WERI-Rb-1 (cell line): Measurements from ENCODE around the gene YBEY.
"Not testable (repeated sequence)": the region's sequence is repeated elsewhere in the genome, so short reads cannot be mapped to it uniquely, and the experiment has no call there.

Experiments
- DNase-seq: peaks from one replicate; pipeline ENCODE4 v3.0.0-alpha.2; 2020
- H3K27ac ChIP-seq: fragments of 250-450 bp; sonication (Bioruptor Pico); 2 replicates; pipeline ENCODE4 v1.5.1; 2020; ENCODE audit warnings: mild to moderate bottlenecking, moderate library complexity
- H3K27me3 ChIP-seq: fragments of 250-450 bp; sonication (Bioruptor Pico); 2 replicates; pipeline ENCODE4 v1.5.1; 2021; ENCODE audit warnings: mild to moderate bottlenecking, low read depth, moderate library complexity; ENCODE audit not compliant: insufficient read depth, severe bottlenecking
- H3K36me3 ChIP-seq: fragments of 250-450 bp; sonication (Bioruptor Pico); 2 replicates; pipeline ENCODE4 v1.5.1; 2020; ENCODE audit warnings: mild to moderate bottlenecking, moderate library complexity
- H3K4me3 ChIP-seq: 2 replicates; pipeline ENCODE4 v1.5.1; 2011; ENCODE audit warnings: low read depth, mild to moderate bottlenecking, control low read depth, low read length
- H3K9me3 ChIP-seq: fragments of 250-450 bp; sonication (Bioruptor Pico); 2 replicates; pipeline ENCODE4 v1.5.1; 2021; ENCODE audit warnings: mild to moderate bottlenecking, moderate library complexity; ENCODE audit not compliant: severe bottlenecking
- TF ChIP-seq, protein P1 (sequence below): IDR thresholded peaks from 2 replicates; pipeline ENCODE4 v1.5.1; 2011; ENCODE audit warnings: low read depth, mild to moderate bottlenecking, control low read depth, inconsistent platforms, low read length

YBEY gene

DNA sequence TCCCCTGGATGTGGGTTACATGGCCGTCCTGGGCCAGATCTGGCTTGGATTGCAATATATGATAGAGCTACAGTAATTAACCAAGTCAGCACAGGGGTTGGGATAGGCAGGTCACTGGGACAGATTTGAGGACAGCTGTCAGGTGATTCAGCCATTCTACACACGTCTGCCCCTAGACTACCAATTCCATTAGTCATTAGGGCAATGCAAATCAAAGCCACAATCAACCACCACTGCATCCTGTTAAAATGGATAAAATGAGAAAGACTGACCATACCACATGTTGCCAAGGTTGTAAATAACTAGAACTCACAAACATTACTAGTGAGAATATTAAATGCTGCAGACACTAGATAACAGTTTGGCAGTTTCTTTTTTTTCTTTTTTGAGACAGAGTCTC lies 21.5 kb downstream of the YBEY start:
- H3K4me3 ChIP-seq: no peak overlapping the region
- H3K9me3 ChIP-seq: no peaks in the 10 kb centered on the region
- DNase-seq: no peak
- TF ChIP-seq, protein P1, sequence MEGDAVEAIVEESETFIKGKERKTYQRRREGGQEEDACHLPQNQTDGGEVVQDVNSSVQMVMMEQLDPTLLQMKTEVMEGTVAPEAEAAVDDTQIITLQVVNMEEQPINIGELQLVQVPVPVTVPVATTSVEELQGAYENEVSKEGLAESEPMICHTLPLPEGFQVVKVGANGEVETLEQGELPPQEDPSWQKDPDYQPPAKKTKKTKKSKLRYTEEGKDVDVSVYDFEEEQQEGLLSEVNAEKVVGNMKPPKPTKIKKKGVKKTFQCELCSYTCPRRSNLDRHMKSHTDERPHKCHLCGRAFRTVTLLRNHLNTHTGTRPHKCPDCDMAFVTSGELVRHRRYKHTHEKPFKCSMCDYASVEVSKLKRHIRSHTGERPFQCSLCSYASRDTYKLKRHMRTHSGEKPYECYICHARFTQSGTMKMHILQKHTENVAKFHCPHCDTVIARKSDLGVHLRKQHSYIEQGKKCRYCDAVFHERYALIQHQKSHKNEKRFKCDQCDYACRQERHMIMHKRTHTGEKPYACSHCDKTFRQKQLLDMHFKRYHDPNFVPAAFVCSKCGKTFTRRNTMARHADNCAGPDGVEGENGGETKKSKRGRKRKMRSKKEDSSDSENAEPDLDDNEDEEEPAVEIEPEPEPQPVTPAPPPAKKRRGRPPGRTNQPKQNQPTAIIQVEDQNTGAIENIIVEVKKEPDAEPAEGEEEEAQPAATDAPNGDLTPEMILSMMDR: no peak
- peaks cover 63% of the 10 kb centered on the region for H3K36me3 ChIP-seq
- no peak overlapping the region for H3K27ac ChIP-seq
- H3K27me3 ChIP-seq: no peaks in the 10 kb centered on the region

DNA sequence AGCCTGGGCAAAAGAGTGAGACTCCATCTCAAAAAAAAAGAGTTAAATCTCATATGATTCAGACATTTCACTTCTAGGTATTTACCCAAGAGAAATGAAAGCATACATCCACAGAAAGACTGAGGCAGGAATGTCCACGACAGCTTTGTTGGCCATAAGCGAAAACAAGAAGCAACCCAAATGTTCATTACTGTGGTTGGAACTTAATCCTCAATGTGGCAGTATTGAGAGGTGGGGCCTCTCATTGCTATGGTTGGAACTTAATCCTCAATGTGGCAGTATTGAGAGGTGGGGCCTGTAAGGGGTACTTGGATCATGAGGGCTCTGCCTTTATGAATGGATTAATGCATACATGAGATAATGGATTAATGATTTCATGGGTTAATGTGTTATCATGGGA lies 22.3 kb downstream of the YBEY start:
- no peak overlapping the region for H3K4me3 ChIP-seq
- H3K36me3 ChIP-seq: peaks cover 71% of the 10 kb centered on the region
- H3K27me3 ChIP-seq: no peaks in the 10 kb centered on the region
- TF ChIP-seq, protein P1: no peak
- H3K9me3 ChIP-seq: no peaks in the 10 kb centered on the region
- DNase-seq: no peak
- no peak overlapping the region for H3K27ac ChIP-seq

DNA sequence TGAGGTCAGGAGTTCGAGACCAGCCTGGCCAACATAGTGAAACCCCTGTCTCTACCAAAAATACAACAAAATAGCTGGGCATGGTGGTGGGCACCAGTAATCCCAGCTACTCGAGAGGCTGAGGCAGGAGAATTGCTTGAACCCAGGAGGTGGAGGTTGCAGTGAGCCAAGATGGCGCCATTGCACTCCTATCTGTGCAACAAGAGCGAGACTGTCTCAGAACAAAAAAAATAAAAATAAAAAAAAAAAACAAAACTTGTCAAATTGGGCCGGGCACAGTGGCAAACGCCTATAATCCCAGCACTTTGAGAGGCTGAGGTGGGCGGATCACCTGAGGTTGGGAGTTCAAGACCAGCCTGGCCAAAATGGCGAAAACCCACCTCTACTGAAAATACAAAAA lies 24.1 kb downstream of the YBEY start:
- H3K27me3 ChIP-seq, DNase-seq, H3K4me3 ChIP-seq, H3K9me3 ChIP-seq, H3K27ac ChIP-seq: not testable (repeated sequence)
- peaks cover 76% of the 10 kb centered on the region for H3K36me3 ChIP-seq

DNA sequence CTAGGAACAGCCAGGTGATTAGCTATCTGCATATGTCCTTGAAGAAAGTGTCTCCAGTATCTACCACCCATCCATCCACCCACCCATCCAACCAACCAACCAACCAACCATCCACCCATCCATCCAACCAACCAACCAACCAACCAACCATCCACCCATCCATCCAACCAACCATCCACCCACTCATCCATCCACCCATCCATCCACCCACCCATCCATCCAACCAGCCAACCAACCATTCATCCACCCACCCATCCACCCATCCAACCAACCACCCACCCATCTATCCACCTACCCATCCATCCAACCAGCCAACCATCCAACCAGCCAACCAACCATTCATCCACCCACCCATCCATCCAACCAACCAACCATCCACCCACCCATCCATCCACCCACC lies 25.4 kb downstream of the YBEY start:
- Histone ChIP-seq H3K36me3 (peaks cover 69% of the 10 kb centered on the region), H3K27me3 (no peaks in the 10 kb centered on the region), H3K9me3 (no peaks in the 10 kb centered on the region), H3K4me3 (no peak overlapping the region), H3K27ac (no peak overlapping the region)
- DNase-seq: no peak
- TF ChIP-seq, protein P1: no peak

DNA sequence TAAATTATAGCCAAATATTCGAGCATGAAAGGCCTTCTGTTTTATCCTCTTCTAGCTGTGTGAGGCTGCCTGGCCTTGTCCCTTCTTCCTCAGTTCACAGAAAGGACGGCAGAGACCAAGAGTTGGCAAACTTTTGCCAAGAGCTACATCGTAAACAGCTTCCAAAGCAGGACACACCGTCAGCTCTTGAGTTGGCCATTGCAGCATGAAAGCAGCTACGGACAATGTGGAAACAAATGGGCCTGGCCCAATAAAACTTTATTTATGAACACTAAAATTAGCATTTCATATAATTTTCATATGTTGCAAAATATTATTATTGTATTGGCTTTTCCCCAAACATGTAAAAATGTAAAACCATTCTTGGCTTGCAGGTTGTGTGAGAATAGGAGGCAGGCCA lies 26.8 kb downstream of the YBEY start:
- Histone ChIP-seq H3K27me3 (no peaks in the 10 kb centered on the region), H3K4me3 (no peak overlapping the region), H3K9me3 (no peaks in the 10 kb centered on the region), H3K36me3 (peaks cover 58% of the 10 kb centered on the region), H3K27ac (no peak overlapping the region)
- no peak for DNase-seq
- TF ChIP-seq, protein P1: no peak

DNA sequence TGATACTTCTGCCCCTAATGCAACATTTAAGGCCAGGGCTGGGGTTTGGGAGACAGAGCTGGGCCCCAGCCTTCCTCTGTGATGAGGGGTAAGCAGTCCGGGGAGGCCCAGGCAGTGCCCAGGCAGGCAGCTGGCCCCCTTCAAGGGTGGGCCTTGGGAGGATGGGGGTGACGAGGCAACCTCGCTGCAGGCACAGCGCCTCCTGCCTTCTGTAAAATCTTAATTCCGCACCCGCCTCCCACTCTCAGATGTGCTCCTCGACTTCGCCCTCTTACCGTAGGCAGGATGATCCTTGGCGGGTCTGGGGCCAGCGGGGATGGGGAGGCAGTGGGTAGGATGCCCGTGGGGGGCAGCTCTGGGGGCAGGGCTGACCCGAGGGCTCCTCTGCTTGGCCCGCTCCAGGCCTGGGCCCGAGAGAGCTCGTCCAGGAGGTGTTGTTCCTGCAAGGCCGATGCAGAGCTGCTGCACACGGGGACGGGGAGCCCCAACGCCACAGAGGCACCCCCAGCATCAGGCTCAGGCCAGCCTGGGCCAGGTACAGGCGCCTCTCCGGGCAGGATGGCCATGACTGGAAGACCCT lies 28.4 kb downstream of the YBEY start:
- TF ChIP-seq, protein P1: 0 out of 2 replicates have a peak, but pooled peaks have one; percentile 17
- H3K27ac ChIP-seq: no peak overlapping the region
- no peak for DNase-seq
- H3K4me3 ChIP-seq: no peak overlapping the region
- H3K9me3 ChIP-seq: no peaks in the 10 kb centered on the region
- H3K36me3 ChIP-seq: peaks cover 44% of the 10 kb centered on the region
- no peaks in the 10 kb centered on the region for H3K27me3 ChIP-seq
